Activated T-cell treated with anti-CD3 and anti-CD28 coated beads, Interleukin-2, amount 50 U/mL, for 72 hours (primary cell): ENCODE measurements around the gene PALMD. TPM values are rescaled to one million over a fixed set of nuclear protein-coding genes. Genes with fewer than 3 reads are reported as not detected.
A peak's percentile ranks its signal among the peaks of the same experiment; 100 is the strongest.

ENCODE experiments used
- ATAC-seq, 2 donors: fragments of 150-1000 bp; cut with Tn5 transposase; replicated peaks in 1 of 2; 2 replicates each; pipeline ENCODE4 v1.10.0; 2021; ENCODE audit warnings: moderate library complexity in 2 of 2, mild to moderate bottlenecking in 1 of 2
- DNase-seq, 2 donors: peaks; one replicate each; pipeline ENCODE4 v3.0.0; 2021 to 2022; ENCODE audit warnings: mixed read lengths in 1 of 2
- H3K27ac Mint-ChIP-seq: one replicate; pipeline ENCODE4 v1.8.0; 2022; ENCODE audit warnings: mild to moderate bottlenecking, moderate library complexity, mixed read lengths
- H3K27me3 Mint-ChIP-seq: one replicate; pipeline ENCODE4 v1.8.0; 2022; ENCODE audit warnings: low read depth, mixed read lengths
- H3K36me3 Mint-ChIP-seq, 2 donors: one replicate each; pipeline ENCODE4 v1.8.0; 2022; ENCODE audit warnings: mixed read lengths in 2 of 2, mild to moderate bottlenecking in 1 of 2; ENCODE audit not compliant: insufficient read depth in 2 of 2
- H3K4me1 Mint-ChIP-seq: one replicate; pipeline ENCODE4 v1.8.0; 2022; ENCODE audit warnings: low read depth, mixed read lengths
- H3K4me3 Mint-ChIP-seq, 2 donors: one replicate each; pipeline ENCODE4 v1.8.0; 2022; ENCODE audit warnings: mild to moderate bottlenecking in 2 of 2, mixed read lengths in 2 of 2, moderate library complexity in 2 of 2
- H3K9me3 Mint-ChIP-seq, 2 donors: one replicate each; pipeline ENCODE4 v1.8.0; 2022; ENCODE audit warnings: mixed read lengths in 2 of 2
- total RNA-seq, 2 donors: library from RNA; stranded (reverse); gene quantifications; one replicate each; pipeline ENCODE4 v1.2.3, GENCODE V29; 2022

The PALMD gene
- total RNA-seq, 2 donors from 2014 or later = not detected

GRCh38 chr1:99700020-99700419 lies 54.1 kb downstream of the PALMD start:
- peaks cover 25% of the 10 kb centered on the region for H3K27me3 Mint-ChIP-seq
- H3K27ac Mint-ChIP-seq = no peak overlapping the region
- H3K9me3 Mint-ChIP-seq = no peaks in the 10 kb centered on the region
- DNase-seq = no peak
- no peak overlapping the region for H3K4me3 Mint-ChIP-seq
- ATAC-seq = no peak
- H3K4me1 Mint-ChIP-seq = no peaks in the 10 kb centered on the region
- no peaks in the 10 kb centered on the region for H3K36me3 Mint-ChIP-seq

- DNase-seq (no peak), ATAC-seq (no peak)
- Mint-ChIP-seq H3K27ac (no peak overlapping the region), H3K27me3 (peaks cover 17% of the 10 kb centered on the region), H3K4me1 (no peaks in the 10 kb centered on the region), H3K9me3 (no peaks in the 10 kb centered on the region), H3K4me3 (no peak overlapping the region), H3K36me3 (no peaks in the 10 kb centered on the region)
Observed at GRCh38 chr1:99702221-99702620, 56.3 kb downstream of the PALMD start.

GRCh38 chr1:99704356-99704816 lies 58.5 kb downstream of the PALMD start:
- Mint-ChIP-seq H3K27me3 (no peaks in the 10 kb centered on the region), H3K4me1 (no peaks in the 10 kb centered on the region), H3K27ac (no peak overlapping the region), H3K36me3 (no peaks in the 10 kb centered on the region), H3K4me3 (no peak overlapping the region), H3K9me3 (no peaks in the 10 kb centered on the region)
- DNase-seq (no peak), ATAC-seq (no peak)

- DNase-seq = no peak
- H3K9me3 Mint-ChIP-seq = no peaks in the 10 kb centered on the region
- no peaks in the 10 kb centered on the region for H3K36me3 Mint-ChIP-seq
- H3K4me1 Mint-ChIP-seq = no peaks in the 10 kb centered on the region
- no peak overlapping the region for H3K4me3 Mint-ChIP-seq
- H3K27me3 Mint-ChIP-seq = no peaks in the 10 kb centered on the region
- no peak overlapping the region for H3K27ac Mint-ChIP-seq
- no peak for ATAC-seq
Observed at GRCh38 chr1:99705385-99705784, 59.5 kb downstream of the PALMD start.

GRCh38 chr1:99707535-99708142 lies 61.7 kb downstream of the PALMD start:
- Mint-ChIP-seq H3K4me1 (no peaks in the 10 kb centered on the region), H3K27ac (no peak overlapping the region), H3K9me3 (no peaks in the 10 kb centered on the region), H3K36me3 (no peaks in the 10 kb centered on the region), H3K4me3 (no peak overlapping the region), H3K27me3 (no peaks in the 10 kb centered on the region)
- ATAC-seq = peak; percentile 25 to 27
- peak; percentile 56 to 57 for DNase-seq

- Mint-ChIP-seq H3K4me1 (no peaks in the 10 kb centered on the region), H3K9me3 (no peaks in the 10 kb centered on the region), H3K27me3 (no peaks in the 10 kb centered on the region), H3K27ac (no peak overlapping the region), H3K4me3 (no peak overlapping the region), H3K36me3 (no peaks in the 10 kb centered on the region)
- ATAC-seq (no peak), DNase-seq (no peak)
Observed at GRCh38 chr1:99710994-99711393, 65.1 kb downstream of the PALMD start.

- Mint-ChIP-seq H3K4me1 (no peaks in the 10 kb centered on the region), H3K27me3 (no peaks in the 10 kb centered on the region), H3K4me3 (no peak overlapping the region), H3K27ac (no peak overlapping the region), H3K36me3 (no peaks in the 10 kb centered on the region), H3K9me3 (no peaks in the 10 kb centered on the region)
- ATAC-seq (no peak), DNase-seq (no peak)
Observed at GRCh38 chr1:99713006-99713405, 67.1 kb downstream of the PALMD start.

- no peaks in the 10 kb centered on the region for H3K4me1 Mint-ChIP-seq
- H3K27ac Mint-ChIP-seq = no peak overlapping the region
- ATAC-seq (no peak), DNase-seq (no peak)
- H3K9me3 Mint-ChIP-seq = no peaks in the 10 kb centered on the region
- no peaks in the 10 kb centered on the region for H3K27me3 Mint-ChIP-seq
- no peaks in the 10 kb centered on the region for H3K36me3 Mint-ChIP-seq
- H3K4me3 Mint-ChIP-seq = no peak overlapping the region
Observed at GRCh38 chr1:99717005-99717404, 71.1 kb downstream of the PALMD start.

GRCh38 chr1:99723251-99723650 lies 77.3 kb downstream of the PALMD start:
- DNase-seq (no peak), ATAC-seq (no peak)
- Mint-ChIP-seq H3K27me3 (no peaks in the 10 kb centered on the region), H3K4me1 (no peaks in the 10 kb centered on the region), H3K4me3 (no peak overlapping the region), H3K36me3 (no peaks in the 10 kb centered on the region), H3K9me3 (no peaks in the 10 kb centered on the region), H3K27ac (no peak overlapping the region)

- ATAC-seq = no peak
- Mint-ChIP-seq H3K36me3 (no peaks in the 10 kb centered on the region), H3K27me3 (no peaks in the 10 kb centered on the region), H3K27ac (no peak overlapping the region), H3K9me3 (no peaks in the 10 kb centered on the region), H3K4me3 (no peak overlapping the region), H3K4me1 (no peaks in the 10 kb centered on the region)
- no peak for DNase-seq
Observed at GRCh38 chr1:99725996-99726395, 80.1 kb downstream of the PALMD start.

GRCh38 chr1:99726407-99726806 lies 80.5 kb downstream of the PALMD start:
- H3K4me1 Mint-ChIP-seq = peaks cover 4% of the 10 kb centered on the region
- ATAC-seq = no peak
- no peaks in the 10 kb centered on the region for H3K27me3 Mint-ChIP-seq
- no peaks in the 10 kb centered on the region for H3K36me3 Mint-ChIP-seq
- no peak overlapping the region for H3K4me3 Mint-ChIP-seq
- H3K9me3 Mint-ChIP-seq = no peaks in the 10 kb centered on the region
- H3K27ac Mint-ChIP-seq = no peak overlapping the region
- DNase-seq = no peak

GRCh38 chr1:99726818-99727217 lies 80.9 kb downstream of the PALMD start:
- Mint-ChIP-seq H3K27me3 (no peaks in the 10 kb centered on the region), H3K4me3 (no peak overlapping the region), H3K9me3 (no peaks in the 10 kb centered on the region), H3K27ac (no peak overlapping the region), H3K36me3 (no peaks in the 10 kb centered on the region), H3K4me1 (peaks cover 4% of the 10 kb centered on the region)
- DNase-seq (no peak), ATAC-seq (no peak)

GRCh38 chr1:99727575-99728185 lies 81.8 kb downstream of the PALMD start:
- H3K9me3 Mint-ChIP-seq = no peaks in the 10 kb centered on the region
- no peak for ATAC-seq
- H3K36me3 Mint-ChIP-seq = no peaks in the 10 kb centered on the region
- no peak for DNase-seq
- peaks cover 4% of the 10 kb centered on the region for H3K4me1 Mint-ChIP-seq
- H3K27me3 Mint-ChIP-seq = no peaks in the 10 kb centered on the region
- no peak overlapping the region for H3K27ac Mint-ChIP-seq
- no peak overlapping the region for H3K4me3 Mint-ChIP-seq
